ENCODE measurements around the gene SLC17A4.

SLC17A4 gene

GRCh38 chr6:25829375-25829774, 74.8 kb downstream of the SLC17A4 start:
- DNase-seq, result no peak

GRCh38 chr6:25830458-25830857, 75.9 kb downstream of the SLC17A4 start:
- no peak for DNase-seq
